Stimulated activated CD8-positive, alpha-beta memory T cell treated with anti-CD3 and anti-CD28 coated beads, Interleukin-4, amount 100 ng/mL, for 24 hours (primary cell): ENCODE measurements around the gene TMEM238.
"Not testable (repeated sequence)": the region's sequence is repeated elsewhere in the genome, so short reads cannot be mapped to it uniquely, and the experiment has no call there.

ENCODE experiments used
- DNase-seq: peaks from one replicate; pipeline ENCODE4 v3.0.0-alpha.2; 2020; ENCODE audit warnings: low read depth

TMEM238 gene

DNA sequence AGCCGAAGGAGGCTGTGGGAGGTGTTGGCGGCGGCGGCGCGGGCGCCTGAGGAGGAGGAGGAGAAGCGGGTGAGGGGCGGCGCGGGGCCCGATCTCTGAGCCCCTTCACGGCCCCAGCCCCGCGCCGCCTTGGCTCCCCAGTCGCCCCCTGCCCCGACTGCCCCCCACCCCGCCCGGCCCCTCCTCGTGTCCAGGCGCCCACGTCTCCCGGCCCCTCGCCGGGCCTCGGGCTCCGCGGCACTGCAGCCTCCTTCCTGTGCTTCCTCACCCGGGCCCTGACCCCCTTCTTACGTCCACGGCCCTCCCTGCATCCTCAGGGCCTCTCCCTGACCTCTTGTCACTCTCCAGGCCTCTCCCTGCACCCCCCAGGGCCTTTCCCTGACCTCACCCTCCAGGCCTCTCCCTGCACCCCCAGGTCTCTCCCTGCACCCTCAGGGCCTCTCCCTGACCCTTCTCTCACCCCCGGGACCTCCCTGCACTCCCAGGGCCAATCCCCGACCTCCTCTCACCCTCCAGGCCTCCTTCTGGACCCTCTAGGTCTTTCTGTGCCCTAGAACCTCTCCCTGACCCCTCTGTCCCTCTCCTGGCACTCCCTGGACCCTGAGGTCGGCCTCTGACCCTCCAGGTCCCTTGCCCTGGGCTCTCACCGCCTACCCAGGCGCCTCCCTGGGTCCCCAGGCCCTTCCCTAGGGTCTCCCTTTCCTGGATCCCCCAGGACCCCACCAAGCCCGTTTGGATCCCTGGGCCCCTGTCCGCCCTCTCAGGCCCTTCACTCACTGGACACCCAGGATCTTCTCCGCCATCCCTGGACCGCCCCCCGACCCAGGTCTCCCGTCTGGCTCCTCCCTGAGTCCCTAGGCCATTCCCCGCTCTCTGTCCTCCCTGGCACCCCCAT lies 44.0 kb downstream of the TMEM238 start:
- no peak for DNase-seq

DNA sequence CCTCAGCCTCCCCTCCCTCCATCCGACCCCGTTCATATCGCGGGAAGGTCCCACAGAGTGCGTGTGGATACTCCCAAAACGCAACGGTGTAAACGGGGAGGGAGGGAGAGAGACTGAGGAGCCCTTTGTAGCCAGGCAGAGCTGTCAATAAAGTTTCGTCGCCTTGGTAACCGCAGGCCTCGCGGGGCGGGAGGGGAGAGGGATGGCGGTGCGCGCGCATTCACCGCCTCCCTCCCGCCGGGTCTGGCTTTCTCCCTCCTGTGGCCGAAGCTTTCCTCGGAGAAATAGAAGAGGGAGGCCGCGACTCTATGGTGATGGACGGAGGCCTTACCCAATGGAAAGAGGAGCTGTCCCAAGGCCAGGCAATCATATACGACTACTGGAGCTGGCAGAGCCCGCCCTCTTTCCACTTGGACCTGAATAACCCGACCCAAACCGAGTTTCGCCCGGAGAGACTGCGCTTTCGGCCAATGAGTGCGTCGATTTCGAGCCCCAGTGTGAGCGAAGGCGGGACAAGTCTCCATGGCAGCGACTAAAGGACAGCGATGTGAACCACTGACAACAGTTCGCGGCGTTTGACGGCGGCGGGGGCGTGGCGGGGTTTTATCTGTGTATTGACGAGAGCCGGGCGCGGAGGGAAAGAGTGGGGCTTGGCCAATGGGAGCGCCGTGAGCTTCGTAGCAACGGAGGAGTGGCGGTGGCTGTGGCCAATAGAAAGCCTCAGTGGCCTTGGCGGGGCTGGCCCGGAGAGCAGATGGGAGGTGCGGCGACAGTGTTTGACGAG lies 44.8 kb downstream of the TMEM238 start, which contains the start of gene KMT5C:
Gene KMT5C (plus strand): TSS at position 772 of the 784 bp plus-strand sequence. CDS start 2,061 bp downstream, outside the sequence.
- DNase-seq: peak; percentile 100

DNA sequence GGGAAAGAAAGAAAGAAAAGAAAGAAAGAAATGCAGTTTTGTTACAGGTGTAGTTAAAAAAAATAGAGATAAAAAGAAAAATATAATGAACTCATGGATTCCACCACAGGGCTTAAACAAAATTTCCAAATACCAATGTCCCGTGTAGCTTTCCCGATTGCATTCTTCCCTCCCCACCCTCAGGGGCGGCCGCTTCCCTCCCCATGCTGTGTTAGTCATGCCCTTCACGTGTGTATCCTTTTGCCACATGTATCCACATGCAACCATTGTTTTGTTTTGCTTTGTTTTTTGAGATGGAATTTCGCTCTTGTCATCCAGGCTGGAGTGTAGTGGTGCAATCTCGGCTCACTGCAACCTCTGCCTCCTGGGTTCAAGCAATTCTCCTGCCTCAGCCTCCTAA lies 48.0 kb downstream of the TMEM238 start:
- DNase-seq: no peak

DNA sequence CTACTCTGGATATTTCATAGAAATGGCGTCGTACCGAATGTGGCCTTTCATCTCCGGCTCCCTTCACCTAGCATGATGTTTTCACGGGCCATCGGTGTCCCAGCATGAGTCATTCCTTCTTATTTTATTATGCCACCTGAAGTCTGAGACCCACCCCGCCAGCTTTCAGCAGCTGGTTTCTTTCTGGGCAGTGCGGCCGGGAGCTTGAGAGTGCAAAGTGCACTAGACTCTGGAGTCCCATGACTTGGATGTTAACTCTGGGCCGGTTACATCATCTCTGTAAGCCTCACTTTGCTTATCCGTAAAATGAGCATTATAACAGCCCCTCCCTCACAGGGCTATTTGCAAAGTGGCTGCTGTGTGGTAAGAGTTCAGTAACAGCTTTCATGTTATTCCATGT lies 50.2 kb downstream of the TMEM238 start:
- no peak for DNase-seq

DNA sequence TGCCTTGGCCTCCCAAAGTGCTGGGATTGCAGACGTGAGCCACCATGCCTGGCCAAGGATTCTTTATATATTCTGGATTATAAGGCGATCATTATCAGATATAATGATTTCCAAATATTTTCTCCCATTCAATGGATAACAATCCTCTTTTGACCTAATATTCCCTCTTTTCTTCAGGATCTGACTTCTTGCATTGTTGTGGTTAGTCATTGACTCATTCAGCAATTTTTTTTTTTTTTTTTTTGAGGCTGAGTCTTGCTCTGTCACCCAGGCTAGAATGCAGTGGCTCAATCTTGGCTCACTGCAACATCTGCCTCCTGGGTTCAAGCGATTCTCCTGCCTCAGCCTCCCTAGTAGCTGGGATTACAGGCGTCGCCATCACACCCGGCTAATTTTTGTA lies 54.3 kb downstream of the TMEM238 start:
- DNase-seq: not testable (repeated sequence)
